ENCODE results near the gene SCRN2.

The SCRN2 gene

DNA sequence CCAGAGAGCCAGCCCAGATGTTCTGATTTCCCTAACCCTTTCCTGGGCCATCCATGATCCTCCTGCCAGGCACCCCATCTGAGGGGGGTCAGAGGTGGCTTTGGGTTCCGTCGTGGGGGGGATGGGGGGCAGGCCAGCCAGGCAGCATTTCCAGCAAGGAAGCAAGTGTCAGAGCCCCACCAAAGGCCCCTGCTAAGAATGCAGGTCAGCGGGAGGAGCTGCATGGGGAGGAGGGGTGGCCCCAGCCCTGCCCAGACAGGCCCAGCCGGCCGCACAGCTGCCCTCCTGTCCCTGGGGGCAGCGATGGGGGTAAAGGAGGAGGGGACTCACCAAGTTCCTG is 2.3 kb upstream of the SCRN2 start:
- Histone ChIP-seq H3K9me3 (ENCODE audit: control insufficient read depth, insufficient read depth, low read depth, low read length) (no peaks in the 10 kb centered on the region), H3K9ac (ENCODE audit: low read length) (no peak overlapping the region), H3K36me3 (ENCODE audit: control insufficient read depth, insufficient read depth, low read length) (peaks cover 7% of the 10 kb centered on the region), H3K4me1 (ENCODE audit: control insufficient read depth, insufficient read depth, low read length) (peaks cover 60% of the 10 kb centered on the region), H3K27ac (ENCODE audit: low read depth, low read length) (no peak overlapping the region), H3K27me3 (ENCODE audit: control insufficient read depth, insufficient read depth, low read length) (peaks cover 37% of the 10 kb centered on the region), H3K4me3 (ENCODE audit: low read depth, low read length) (no peak overlapping the region)

DNA sequence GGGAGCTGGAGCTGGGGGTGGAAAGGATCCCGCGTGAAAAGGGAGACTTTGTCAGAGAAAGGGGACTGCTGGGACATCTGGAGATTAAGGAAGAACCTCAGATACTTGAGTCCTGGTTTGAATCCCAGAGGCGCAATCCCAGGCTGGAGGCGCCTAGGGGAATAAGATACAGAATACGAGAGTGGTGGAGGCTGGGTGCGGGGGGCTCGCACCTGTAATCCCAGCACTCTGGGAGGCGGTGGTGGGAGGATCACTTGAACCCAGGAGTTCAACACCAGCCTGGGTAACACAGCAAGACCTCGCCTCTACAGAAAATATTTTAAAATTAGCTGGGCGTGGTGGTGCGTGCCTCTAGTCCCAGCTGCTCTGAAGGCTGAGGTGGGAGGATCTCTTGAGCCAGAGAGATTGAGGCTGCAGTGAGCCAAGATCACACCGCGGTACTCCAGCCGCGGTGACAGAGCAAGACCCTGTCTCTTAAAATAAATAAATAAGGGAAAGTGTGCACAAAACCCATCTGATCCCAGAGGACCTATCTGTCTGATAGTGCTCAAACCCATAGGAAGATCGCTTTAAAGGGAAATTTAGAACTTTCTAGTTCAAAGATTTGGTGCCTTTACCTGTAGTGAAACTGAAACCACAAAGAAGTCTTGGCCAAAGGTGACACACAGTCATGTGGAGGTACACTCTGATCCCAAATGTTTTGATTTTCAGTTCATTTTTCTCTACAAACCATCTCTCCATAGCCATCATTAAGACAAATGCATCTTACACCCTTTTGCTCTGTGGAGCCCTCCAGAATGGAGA is 617 bp upstream of the SCRN2 start:
- peaks cover 20% of the 10 kb centered on the region for H3K27me3 ChIP-seq (ENCODE audit: control insufficient read depth, insufficient read depth, low read length)
- H3K27ac ChIP-seq (ENCODE audit: low read depth, low read length): no peak overlapping the region
- no peak overlapping the region for H3K4me3 ChIP-seq (ENCODE audit: low read depth, low read length)
- H3K36me3 ChIP-seq (ENCODE audit: control insufficient read depth, insufficient read depth, low read length): peaks cover 16% of the 10 kb centered on the region
- H3K9me3 ChIP-seq (ENCODE audit: control insufficient read depth, insufficient read depth, low read depth, low read length): no peaks in the 10 kb centered on the region
- H3K4me1 ChIP-seq (ENCODE audit: control insufficient read depth, insufficient read depth, low read length): peaks cover 46% of the 10 kb centered on the region
- H3K9ac ChIP-seq (ENCODE audit: low read length): no peak overlapping the region

DNA sequence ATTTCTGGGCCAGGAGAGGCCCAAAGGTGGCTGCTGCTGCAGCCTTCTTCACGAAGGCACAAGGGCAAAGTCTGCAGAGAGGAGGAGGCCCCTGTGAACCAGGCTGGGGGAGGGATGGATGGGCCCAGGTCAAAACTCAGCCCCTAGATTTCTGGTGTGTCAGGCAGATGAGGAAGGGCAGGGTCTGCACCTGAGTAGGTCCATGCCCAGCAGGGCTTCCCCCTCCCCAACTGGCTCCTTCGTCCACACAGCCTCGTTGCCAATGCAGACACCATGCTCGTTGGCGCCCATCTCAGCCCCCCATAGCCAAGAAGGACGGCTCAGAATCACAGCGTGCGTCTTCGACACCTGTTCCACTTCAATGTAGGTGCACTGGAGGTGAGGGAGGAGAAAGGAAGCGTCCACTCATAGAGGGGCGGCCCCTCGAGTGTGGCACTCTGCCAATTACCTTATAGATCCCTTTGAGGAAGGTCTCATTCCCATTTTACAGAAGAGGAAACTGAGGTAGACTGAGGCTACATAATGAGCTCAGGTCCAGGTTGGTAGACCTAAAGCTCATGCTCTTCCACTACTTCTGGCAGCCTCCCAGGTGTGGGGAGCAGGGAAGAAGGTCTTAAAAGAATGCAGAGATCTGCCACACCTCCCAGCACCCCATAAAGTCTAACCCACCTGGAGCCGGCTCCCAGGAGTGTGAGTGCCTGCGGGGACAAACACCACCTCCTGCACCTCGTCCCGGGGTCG is 902 bp downstream of the SCRN2 start:
- H3K27ac ChIP-seq (ENCODE audit: low read depth, low read length): no peak overlapping the region
- peak overlapping the region; percentile 86 for H3K4me3 ChIP-seq (ENCODE audit: low read depth, low read length)
- H3K36me3 ChIP-seq (ENCODE audit: control insufficient read depth, insufficient read depth, low read length): peaks cover 24% of the 10 kb centered on the region
- peak overlapping the region; percentile 54 for H3K9ac ChIP-seq (ENCODE audit: low read length)
- H3K9me3 ChIP-seq (ENCODE audit: control insufficient read depth, insufficient read depth, low read depth, low read length): no peaks in the 10 kb centered on the region
- H3K4me1 ChIP-seq (ENCODE audit: control insufficient read depth, insufficient read depth, low read length): peaks cover 35% of the 10 kb centered on the region
- 0 out of 2 replicates have a peak, but pooled peaks cover 5% of the 10 kb centered on the region for H3K27me3 ChIP-seq (ENCODE audit: control insufficient read depth, insufficient read depth, low read length)

DNA sequence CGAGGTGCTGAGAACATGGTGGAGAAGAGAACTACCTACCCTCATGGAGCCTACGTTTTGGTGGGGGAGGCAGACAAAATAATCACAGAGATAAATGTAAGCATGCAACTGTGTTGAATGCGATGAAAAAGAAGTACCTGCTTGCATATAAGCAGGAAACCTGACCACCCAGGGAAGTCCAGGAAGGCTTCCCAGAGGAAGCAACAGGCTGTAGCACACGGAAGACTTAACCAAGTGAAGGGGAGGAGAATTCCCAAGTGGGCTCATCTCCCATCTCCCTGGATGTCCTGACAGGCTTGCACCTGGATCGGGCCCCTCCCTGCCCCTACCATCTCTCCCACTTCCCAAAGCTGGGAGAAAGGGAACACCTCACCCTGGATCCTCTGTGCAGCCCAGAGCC is 2.0 kb downstream of the SCRN2 start:
- Histone ChIP-seq H3K4me1 (ENCODE audit: control insufficient read depth, insufficient read depth, low read length) (peaks cover 24% of the 10 kb centered on the region), H3K4me3 (ENCODE audit: low read depth, low read length) (no peak overlapping the region), H3K27ac (ENCODE audit: low read depth, low read length) (no peak overlapping the region), H3K27me3 (ENCODE audit: control insufficient read depth, insufficient read depth, low read length) (no peaks in the 10 kb centered on the region), H3K9me3 (ENCODE audit: control insufficient read depth, insufficient read depth, low read depth, low read length) (no peaks in the 10 kb centered on the region), H3K36me3 (ENCODE audit: control insufficient read depth, insufficient read depth, low read length) (peaks cover 24% of the 10 kb centered on the region), H3K9ac (ENCODE audit: low read length) (no peak overlapping the region)

DNA sequence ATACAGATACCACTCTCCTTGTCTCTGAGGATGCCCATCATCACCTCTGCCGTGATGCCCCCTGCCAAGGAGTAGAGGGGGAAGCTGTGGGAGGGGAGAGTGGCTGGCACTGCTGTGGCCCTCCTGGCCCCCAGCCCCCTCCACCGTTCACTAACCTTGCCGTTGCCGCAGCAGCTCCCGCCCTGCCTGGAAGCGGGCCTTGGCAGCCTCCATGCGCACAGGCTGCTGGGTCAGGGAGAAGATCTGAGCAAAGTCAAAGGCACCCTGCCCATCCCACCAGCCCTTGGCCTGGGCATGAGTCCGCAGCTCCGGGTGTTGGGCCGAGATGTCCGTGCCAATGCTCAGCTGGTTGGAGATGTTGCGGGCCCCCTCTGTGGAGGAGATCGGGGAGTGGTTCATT is 2.4 kb downstream of the SCRN2 start:
- peaks cover 21% of the 10 kb centered on the region for H3K4me1 ChIP-seq (ENCODE audit: control insufficient read depth, insufficient read depth, low read length)
- no peak overlapping the region for H3K27ac ChIP-seq (ENCODE audit: low read depth, low read length)
- H3K9ac ChIP-seq (ENCODE audit: low read length): no peak overlapping the region
- H3K4me3 ChIP-seq (ENCODE audit: low read depth, low read length): no peak overlapping the region
- no peaks in the 10 kb centered on the region for H3K9me3 ChIP-seq (ENCODE audit: control insufficient read depth, insufficient read depth, low read depth, low read length)
- H3K36me3 ChIP-seq (ENCODE audit: control insufficient read depth, insufficient read depth, low read length): peaks cover 24% of the 10 kb centered on the region
- H3K27me3 ChIP-seq (ENCODE audit: control insufficient read depth, insufficient read depth, low read length): no peaks in the 10 kb centered on the region

DNA sequence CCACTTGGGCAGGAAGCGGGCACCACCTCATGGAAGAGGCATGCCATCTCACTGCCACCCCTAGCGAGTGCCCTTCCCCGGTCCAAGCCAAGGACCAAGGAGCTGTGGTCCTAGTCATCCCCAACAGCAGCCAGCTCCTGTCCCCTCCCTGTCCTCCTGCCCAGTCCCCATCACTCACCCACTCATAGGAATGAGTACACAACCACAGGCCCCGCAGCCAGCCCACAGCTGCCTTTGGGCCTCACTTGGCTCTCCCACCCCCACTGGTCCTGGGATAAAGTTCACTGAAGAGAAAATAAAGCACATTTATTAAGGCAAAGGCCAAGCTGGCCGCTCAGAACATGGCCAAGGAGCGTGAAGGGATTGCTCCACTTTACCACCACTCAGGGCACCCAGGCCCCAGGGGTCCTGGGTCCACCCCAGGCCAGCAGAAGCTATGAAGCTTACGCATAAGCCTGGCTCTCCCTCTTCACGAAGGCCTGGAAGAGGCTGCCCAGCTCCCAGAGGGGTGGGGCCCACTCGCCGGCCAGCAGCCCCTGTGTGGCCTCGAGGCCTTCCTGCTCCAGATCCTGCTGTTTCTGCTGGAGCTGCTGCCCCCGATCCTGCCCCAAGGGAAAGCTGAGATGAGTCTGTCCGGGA is 3.6 kb downstream of the SCRN2 start:
- H3K4me1 ChIP-seq (ENCODE audit: control insufficient read depth, insufficient read depth, low read length): peaks cover 13% of the 10 kb centered on the region; the same call in 1 of the 2 replicates
- no peak overlapping the region for H3K9ac ChIP-seq (ENCODE audit: low read length)
- H3K4me3 ChIP-seq (ENCODE audit: low read depth, low read length): no peak overlapping the region
- H3K27me3 ChIP-seq (ENCODE audit: control insufficient read depth, insufficient read depth, low read length): no peaks in the 10 kb centered on the region
- H3K27ac ChIP-seq (ENCODE audit: low read depth, low read length): no peak overlapping the region
- peaks cover 24% of the 10 kb centered on the region for H3K36me3 ChIP-seq (ENCODE audit: control insufficient read depth, insufficient read depth, low read length)
- H3K9me3 ChIP-seq (ENCODE audit: control insufficient read depth, insufficient read depth, low read depth, low read length): no peaks in the 10 kb centered on the region

DNA sequence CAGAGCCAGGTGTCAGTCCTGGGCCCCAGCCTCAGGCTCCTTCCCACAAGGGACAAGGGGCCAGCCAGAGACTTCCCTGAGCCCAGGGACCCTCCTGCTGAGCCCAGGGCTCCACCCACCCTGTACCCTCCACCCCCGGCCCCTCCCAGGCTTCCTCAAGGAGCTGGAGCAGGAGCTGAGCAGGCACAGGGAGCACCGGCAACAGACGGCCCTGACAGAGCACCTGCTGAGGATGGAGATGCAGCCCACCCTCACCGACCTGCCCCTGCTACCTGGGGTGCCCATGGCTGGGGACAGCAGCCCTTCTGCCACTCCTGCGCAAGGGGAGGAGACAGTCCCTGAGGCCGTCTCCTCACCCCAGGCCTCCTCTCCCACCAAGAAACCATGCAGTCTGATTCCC is 4.5 kb downstream of the SCRN2 start:
- no peak overlapping the region for H3K9ac ChIP-seq (ENCODE audit: low read length)
- H3K27ac ChIP-seq (ENCODE audit: low read depth, low read length): no peak overlapping the region
- H3K36me3 ChIP-seq (ENCODE audit: control insufficient read depth, insufficient read depth, low read length): peaks cover 24% of the 10 kb centered on the region
- no peaks in the 10 kb centered on the region for H3K27me3 ChIP-seq (ENCODE audit: control insufficient read depth, insufficient read depth, low read length)
- H3K4me3 ChIP-seq (ENCODE audit: low read depth, low read length): no peak overlapping the region
- no peaks in the 10 kb centered on the region for H3K9me3 ChIP-seq (ENCODE audit: control insufficient read depth, insufficient read depth, low read depth, low read length)
- H3K4me1 ChIP-seq (ENCODE audit: control insufficient read depth, insufficient read depth, low read length): peaks cover 16% of the 10 kb centered on the region; the same call in 1 of the 2 replicates

DNA sequence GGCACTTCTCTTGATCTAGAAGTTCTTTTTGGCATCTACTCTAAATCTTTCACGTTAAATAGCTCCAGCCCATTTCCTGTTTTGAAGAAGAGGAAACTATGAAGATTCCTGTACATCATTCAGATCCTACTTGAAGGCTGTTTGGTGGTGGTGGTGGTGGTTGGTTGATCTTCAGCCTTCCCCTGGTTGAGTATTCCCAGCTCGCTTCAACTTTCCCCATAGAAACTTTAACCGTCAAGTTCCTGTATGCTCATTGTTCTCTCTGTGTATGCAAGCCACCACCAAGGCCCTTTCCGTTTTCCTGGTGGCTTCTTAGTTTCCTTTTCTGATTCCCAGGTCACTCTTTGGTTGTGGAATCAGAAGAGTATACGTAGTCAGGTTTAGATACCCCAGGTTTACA is 6.3 kb downstream of the SCRN2 start:
- Histone ChIP-seq H3K27ac (ENCODE audit: low read depth, low read length) (no peak overlapping the region), H3K9me3 (ENCODE audit: control insufficient read depth, insufficient read depth, low read depth, low read length) (no peaks in the 10 kb centered on the region), H3K36me3 (ENCODE audit: control insufficient read depth, insufficient read depth, low read length) (peaks cover 24% of the 10 kb centered on the region), H3K4me3 (ENCODE audit: low read depth, low read length) (no peak overlapping the region), H3K9ac (ENCODE audit: low read length) (no peak overlapping the region), H3K4me1 (ENCODE audit: control insufficient read depth, insufficient read depth, low read length) (peaks cover 6% of the 10 kb centered on the region; the same call in 1 of the 2 replicates), H3K27me3 (ENCODE audit: control insufficient read depth, insufficient read depth, low read length) (no peaks in the 10 kb centered on the region)

DNA sequence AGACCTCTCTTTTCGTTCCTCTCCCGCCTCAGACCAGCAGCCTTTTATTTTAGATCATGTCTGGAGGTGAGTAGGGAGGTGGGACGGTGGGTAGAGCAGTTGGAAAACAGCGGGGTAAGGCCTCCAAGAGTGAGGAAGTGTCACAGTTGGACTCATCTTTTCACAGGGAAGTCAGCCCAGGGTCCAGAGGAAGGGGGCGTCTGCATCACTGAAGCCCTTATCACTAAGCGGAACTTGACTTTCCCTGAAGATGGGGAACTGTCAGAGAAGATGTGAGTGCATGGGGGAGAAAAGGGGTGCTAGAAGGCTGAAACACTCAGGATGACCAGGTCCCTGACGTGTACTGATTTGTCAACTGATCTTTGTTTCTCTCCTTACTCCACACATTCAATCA is 9.1 kb downstream of the SCRN2 start:
- Histone ChIP-seq H3K27ac (ENCODE audit: low read depth, low read length) (no peak overlapping the region), H3K4me1 (ENCODE audit: control insufficient read depth, insufficient read depth, low read length) (peaks cover 6% of the 10 kb centered on the region; the same call in 1 of the 2 replicates), H3K4me3 (ENCODE audit: low read depth, low read length) (peak overlapping the region; percentile 96), H3K36me3 (ENCODE audit: control insufficient read depth, insufficient read depth, low read length) (peaks cover 24% of the 10 kb centered on the region), H3K9me3 (ENCODE audit: control insufficient read depth, insufficient read depth, low read depth, low read length) (no peaks in the 10 kb centered on the region), H3K9ac (ENCODE audit: low read length) (peak overlapping the region; percentile 53), H3K27me3 (ENCODE audit: control insufficient read depth, insufficient read depth, low read length) (no peaks in the 10 kb centered on the region)

DNA sequence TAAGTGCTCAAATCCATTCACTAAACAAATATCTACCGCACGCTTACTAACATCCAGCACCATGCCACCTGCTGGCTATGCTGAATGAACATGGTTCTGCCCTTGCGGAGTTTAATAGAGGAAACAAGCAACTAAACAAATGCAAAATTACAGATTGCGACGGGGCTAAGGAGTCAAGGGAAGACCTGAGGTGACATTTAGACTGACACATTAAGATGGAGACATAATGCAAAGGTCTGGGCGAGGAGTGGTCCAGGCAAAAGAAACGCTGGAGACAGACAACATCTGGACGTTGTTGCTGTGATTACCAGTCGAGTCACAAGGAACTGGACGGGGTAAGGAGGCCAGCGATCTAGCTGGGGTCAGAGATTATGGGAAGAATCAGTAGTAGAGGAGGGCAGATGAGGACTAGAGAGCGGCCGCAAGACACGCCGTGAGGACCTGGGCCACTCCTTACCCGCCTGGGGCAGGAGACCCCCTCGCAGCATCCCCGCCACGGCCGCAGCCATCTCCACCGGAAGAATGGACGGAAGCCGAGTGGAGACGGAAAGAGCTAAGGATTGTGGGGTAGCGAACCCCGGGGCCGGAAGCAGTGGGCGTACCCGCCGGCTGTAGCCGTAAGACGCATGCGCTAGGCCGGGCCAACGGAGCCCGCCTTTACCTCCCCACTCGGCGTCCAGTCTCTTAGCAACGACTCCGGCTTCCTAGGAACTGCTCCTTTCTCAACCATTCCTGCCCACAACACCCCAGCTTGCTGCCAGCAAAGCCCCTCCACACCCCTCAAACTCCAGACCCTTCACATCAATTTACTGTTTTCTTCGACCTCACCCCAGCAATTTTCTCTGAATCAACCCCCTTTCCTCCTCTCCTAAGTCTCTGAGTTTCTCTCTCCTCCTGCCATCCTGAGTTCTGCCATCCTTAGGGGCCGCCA is 9.8 kb downstream of the SCRN2 start, which contains the start of the genes LRRC46 and MRPL10:
LRRC46 (plus strand) TSS at position 668 of the 931 bp plus-strand sequence. CDS start 320 bp downstream, outside the sequence.
MRPL10 (minus strand) TSS at position 539 of the 931 bp plus-strand sequence; CDS start at position 509, 30 bp downstream.
- Histone ChIP-seq H3K27ac (ENCODE audit: low read depth, low read length) (peak within 1 kb of the TSS; percentile 41; the same call in 1 of the 2 replicates), H3K36me3 (ENCODE audit: control insufficient read depth, insufficient read depth, low read length) (peaks cover 30% of the 10 kb centered on the region), H3K9ac (ENCODE audit: low read length) (peak within 1 kb of the TSS; percentile 92), H3K9me3 (ENCODE audit: control insufficient read depth, insufficient read depth, low read depth, low read length) (no peaks in the 10 kb centered on the region), H3K4me3 (ENCODE audit: low read depth, low read length) (peak within 1 kb of the TSS; percentile 96), H3K27me3 (ENCODE audit: control insufficient read depth, insufficient read depth, low read length) (no peaks in the 10 kb centered on the region), H3K4me1 (ENCODE audit: control insufficient read depth, insufficient read depth, low read length) (peaks cover 6% of the 10 kb centered on the region; the same call in 1 of the 2 replicates)
